GM21526 (cell line): ENCODE measurements around the gene DHCR24.
"Not testable (repeated sequence)": the region's sequence is repeated elsewhere in the genome, so short reads cannot be mapped to it uniquely, and the experiment has no call there.

Experiments
- ATAC-seq: cut with Tn5 transposase; IDR thresholded peaks from one replicate; pipeline ENCODE4 v1.9.1; 2021; ENCODE audit warnings: moderate library complexity; ENCODE audit not compliant: unreplicated experiment, low FRiP score

Gene DHCR24

GRCh38 chr1:54888080-54888733 is 1.2 kb upstream of the DHCR24 start:
- no peak for ATAC-seq

- no peak for ATAC-seq
Measured at GRCh38 chr1:54887665-54888071, 673 bp upstream of the DHCR24 start.

- no peak for ATAC-seq
Measured at GRCh38 chr1:54885807-54886723, 930 bp downstream of the DHCR24 start.

- ATAC-seq, result no peak
Measured at GRCh38 chr1:54885237-54885679, 1.7 kb downstream of the DHCR24 start.

- no peak for ATAC-seq
Measured at GRCh38 chr1:54884768-54885167, 2.2 kb downstream of the DHCR24 start.

- ATAC-seq, result no peak
Measured at GRCh38 chr1:54884135-54884586, 2.8 kb downstream of the DHCR24 start.

GRCh38 chr1:54883349-54884102 is 3.5 kb downstream of the DHCR24 start:
- no peak for ATAC-seq

GRCh38 chr1:54882519-54882918 is 4.5 kb downstream of the DHCR24 start:
- no peak for ATAC-seq

GRCh38 chr1:54881604-54882003 is 5.4 kb downstream of the DHCR24 start:
- not testable (repeated sequence) for ATAC-seq

GRCh38 chr1:54879872-54880271 is 7.1 kb downstream of the DHCR24 start:
- ATAC-seq, result no peak

- no peak for ATAC-seq
Measured at GRCh38 chr1:54876814-54877213, 10.2 kb downstream of the DHCR24 start.

GRCh38 chr1:54875000-54875399 is 12.0 kb downstream of the DHCR24 start:
- ATAC-seq, result no peak

- ATAC-seq, result no peak
Measured at GRCh38 chr1:54874079-54874830, 12.7 kb downstream of the DHCR24 start.

GRCh38 chr1:54872036-54872331 is 15.0 kb downstream of the DHCR24 start:
- ATAC-seq, result no peak

GRCh38 chr1:54871275-54872035 is 15.5 kb downstream of the DHCR24 start:
- ATAC-seq, result no peak

GRCh38 chr1:54870869-54871268 is 16.1 kb downstream of the DHCR24 start:
- no peak for ATAC-seq

- ATAC-seq, result no peak
Measured at GRCh38 chr1:54869173-54869851, 17.7 kb downstream of the DHCR24 start.

- no peak for ATAC-seq
Measured at GRCh38 chr1:54867717-54868057, 19.3 kb downstream of the DHCR24 start.
